ENCODE results near the gene DBT. TPM values are rescaled to one million over a fixed set of nuclear protein-coding genes. Genes with fewer than 3 reads are reported as not detected.
A peak's percentile ranks its signal among the peaks of the same experiment; 100 is the strongest.

Gene DBT
- total RNA-seq, 2 experiments from 2014 or later = 11.8 to 12.6 TPM

DNA sequence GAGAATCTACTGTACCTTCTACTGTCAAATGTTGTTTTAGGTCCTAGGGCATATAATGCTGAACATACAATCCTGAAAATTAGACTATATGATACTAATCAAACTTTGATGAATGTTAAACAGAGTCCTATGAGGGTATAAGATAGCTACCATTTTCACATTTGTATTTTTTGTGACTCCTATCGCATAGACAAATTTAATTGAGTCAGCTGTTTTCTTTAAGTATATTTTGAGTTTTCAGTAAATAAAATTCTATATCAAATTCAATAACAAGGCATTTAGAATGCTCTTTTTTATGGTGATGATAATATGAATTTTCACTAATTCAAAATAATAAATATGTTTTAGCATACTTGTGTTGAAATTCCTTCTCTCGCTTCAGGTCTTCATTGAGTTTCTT is 81.6 kb downstream of the DBT start:
- ChIA-PET POLR2A (no interaction called here), CTCF (no interaction called here)
- no peaks in the 10 kb centered on the region for H3K4me1 Mint-ChIP-seq (ENCODE audit: low read depth)
- no peak overlapping the region for H3K4me3 Mint-ChIP-seq
- intact Hi-C loops (cut with micrococcal nuclease) = no loop called here
- H3K36me3 Mint-ChIP-seq (ENCODE audit: low read depth) = no peaks in the 10 kb centered on the region
- peaks cover 1% of the 10 kb centered on the region for H3K27me3 Mint-ChIP-seq
- H3K9me3 Mint-ChIP-seq = no peaks in the 10 kb centered on the region
- ATAC-seq = no peak
- TF ChIP-seq, protein P1, sequence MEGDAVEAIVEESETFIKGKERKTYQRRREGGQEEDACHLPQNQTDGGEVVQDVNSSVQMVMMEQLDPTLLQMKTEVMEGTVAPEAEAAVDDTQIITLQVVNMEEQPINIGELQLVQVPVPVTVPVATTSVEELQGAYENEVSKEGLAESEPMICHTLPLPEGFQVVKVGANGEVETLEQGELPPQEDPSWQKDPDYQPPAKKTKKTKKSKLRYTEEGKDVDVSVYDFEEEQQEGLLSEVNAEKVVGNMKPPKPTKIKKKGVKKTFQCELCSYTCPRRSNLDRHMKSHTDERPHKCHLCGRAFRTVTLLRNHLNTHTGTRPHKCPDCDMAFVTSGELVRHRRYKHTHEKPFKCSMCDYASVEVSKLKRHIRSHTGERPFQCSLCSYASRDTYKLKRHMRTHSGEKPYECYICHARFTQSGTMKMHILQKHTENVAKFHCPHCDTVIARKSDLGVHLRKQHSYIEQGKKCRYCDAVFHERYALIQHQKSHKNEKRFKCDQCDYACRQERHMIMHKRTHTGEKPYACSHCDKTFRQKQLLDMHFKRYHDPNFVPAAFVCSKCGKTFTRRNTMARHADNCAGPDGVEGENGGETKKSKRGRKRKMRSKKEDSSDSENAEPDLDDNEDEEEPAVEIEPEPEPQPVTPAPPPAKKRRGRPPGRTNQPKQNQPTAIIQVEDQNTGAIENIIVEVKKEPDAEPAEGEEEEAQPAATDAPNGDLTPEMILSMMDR (IDR thresholded peaks at IDR 0.05) = no peak
- no peak for DNase-seq
- H3K27ac Mint-ChIP-seq = no peak overlapping the region

DNA sequence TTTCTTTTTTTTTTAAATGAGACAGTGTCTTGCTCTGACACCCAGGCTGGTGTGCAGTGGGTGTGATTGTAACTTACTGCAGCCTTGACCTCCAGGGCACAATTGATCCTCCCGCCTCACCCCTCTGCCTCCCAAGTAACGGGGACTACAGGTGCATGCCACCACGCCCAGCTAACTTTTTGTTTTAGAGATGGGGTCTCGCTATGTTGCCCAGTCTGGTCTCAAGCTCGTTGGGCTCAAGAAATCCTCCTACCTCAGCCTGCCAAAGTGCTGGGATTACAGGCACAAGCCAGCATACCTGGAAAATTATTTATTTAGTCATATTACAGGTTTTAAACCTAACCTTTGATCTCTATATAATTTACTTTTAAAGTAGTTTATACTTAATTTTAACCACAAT is 84.9 kb downstream of the DBT start:
- no peaks in the 10 kb centered on the region for H3K36me3 Mint-ChIP-seq (ENCODE audit: low read depth)
- CTCF ChIA-PET = no interaction called here

GRCh38 chr1:100164216-100164615 is 85.4 kb downstream of the DBT start:
- Mint-ChIP-seq H3K4me3 (no peak overlapping the region), H3K36me3 (ENCODE audit: low read depth) (no peaks in the 10 kb centered on the region), H3K27me3 (no peaks in the 10 kb centered on the region), H3K27ac (no peak overlapping the region), H3K4me1 (ENCODE audit: low read depth) (no peaks in the 10 kb centered on the region), H3K9me3 (no peaks in the 10 kb centered on the region)
- intact Hi-C loops (cut with micrococcal nuclease) = no loop called here
- DNase-seq (no peak), ATAC-seq (no peak)
- TF ChIP-seq, protein P1 (IDR thresholded peaks at IDR 0.05) = no peak
- POLR2A ChIA-PET = no interaction called here
- CTCF ChIA-PET = no interaction called here

More for the DNA sequence above, 84.9 kb downstream of the DBT start:
- Mint-ChIP-seq H3K4me3 (no peak overlapping the region), H3K9me3 (no peaks in the 10 kb centered on the region), H3K4me1 (ENCODE audit: low read depth) (no peaks in the 10 kb centered on the region), H3K27me3 (no peaks in the 10 kb centered on the region), H3K27ac (no peak overlapping the region)
- TF ChIP-seq, protein P1 (IDR thresholded peaks at IDR 0.05) = no peak
- DNase-seq (no peak), ATAC-seq (no peak)
- intact Hi-C loops (cut with micrococcal nuclease) = no loop called here
- POLR2A ChIA-PET = no interaction called here

DNA sequence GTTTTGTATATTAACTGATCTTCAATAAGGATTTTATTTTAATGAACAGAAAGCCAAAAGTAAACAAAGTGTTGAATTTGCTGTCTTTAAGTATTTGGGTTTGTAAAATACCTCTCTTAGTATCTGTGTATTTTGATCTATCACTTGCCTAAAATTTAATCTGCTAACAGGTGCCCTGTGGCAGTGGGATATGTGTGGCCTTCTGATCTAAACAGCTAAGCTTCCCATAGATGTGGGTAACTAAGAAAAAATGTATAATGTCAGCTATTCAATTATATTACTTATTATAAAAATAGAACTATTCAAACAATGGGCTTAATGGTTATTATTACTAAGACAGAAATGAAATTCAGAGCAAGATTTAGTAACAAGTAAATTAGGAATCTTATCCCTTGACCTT is 86.8 kb downstream of the DBT start:
- Mint-ChIP-seq H3K4me3 (no peak overlapping the region), H3K27ac (no peak overlapping the region), H3K36me3 (ENCODE audit: low read depth) (no peaks in the 10 kb centered on the region), H3K4me1 (ENCODE audit: low read depth) (no peaks in the 10 kb centered on the region), H3K9me3 (no peaks in the 10 kb centered on the region), H3K27me3 (no peaks in the 10 kb centered on the region)
- CTCF ChIA-PET = no interaction called here
- no peak for ATAC-seq
- POLR2A ChIA-PET = no interaction called here
- intact Hi-C loops (cut with micrococcal nuclease) = no loop called here
- TF ChIP-seq, protein P1 (IDR thresholded peaks at IDR 0.05) = no peak
- no peak for DNase-seq

- POLR2A ChIA-PET = no interaction called here
- peak overlapping the region; percentile 58 for H3K27ac Mint-ChIP-seq
- DNase-seq = no peak
Measured at GRCh38 chr1:100152271-100152670, 97.4 kb downstream of the DBT start.

More at GRCh38 chr1:100152271-100152670, 97.4 kb downstream of the DBT start:
- H3K9me3 Mint-ChIP-seq = no peaks in the 10 kb centered on the region
- CTCF ChIA-PET = no interaction called here
- H3K36me3 Mint-ChIP-seq (ENCODE audit: low read depth) = peaks cover 9% of the 10 kb centered on the region
- TF ChIP-seq, protein P1 (IDR thresholded peaks at IDR 0.05) = no peak
- ATAC-seq = no peak
- intact Hi-C loops (cut with micrococcal nuclease) = no loop called here
- no peak overlapping the region for H3K4me3 Mint-ChIP-seq
- H3K4me1 Mint-ChIP-seq (ENCODE audit: low read depth) = peaks cover 7% of the 10 kb centered on the region
- no peaks in the 10 kb centered on the region for H3K27me3 Mint-ChIP-seq

Measured in activated CD8-positive, alpha-beta T cell treated with anti-CD3 and anti-CD28 coated beads for 36 hours (primary cell).